Activated effector memory CD4-positive, alpha-beta T cell treated with anti-CD3 and anti-CD28 coated beads, Interleukin-2, amount 50 U/mL, for 16 hours (primary cell): ENCODE results near the gene GINS1.
"Not testable (repeated sequence)": the region's sequence is repeated elsewhere in the genome, so short reads cannot be mapped to it uniquely, and the experiment has no call there.

Experiments used
- DNase-seq: peaks from one replicate; pipeline ENCODE4 v3.0.0-alpha.2; 2020

Gene GINS1

DNA sequence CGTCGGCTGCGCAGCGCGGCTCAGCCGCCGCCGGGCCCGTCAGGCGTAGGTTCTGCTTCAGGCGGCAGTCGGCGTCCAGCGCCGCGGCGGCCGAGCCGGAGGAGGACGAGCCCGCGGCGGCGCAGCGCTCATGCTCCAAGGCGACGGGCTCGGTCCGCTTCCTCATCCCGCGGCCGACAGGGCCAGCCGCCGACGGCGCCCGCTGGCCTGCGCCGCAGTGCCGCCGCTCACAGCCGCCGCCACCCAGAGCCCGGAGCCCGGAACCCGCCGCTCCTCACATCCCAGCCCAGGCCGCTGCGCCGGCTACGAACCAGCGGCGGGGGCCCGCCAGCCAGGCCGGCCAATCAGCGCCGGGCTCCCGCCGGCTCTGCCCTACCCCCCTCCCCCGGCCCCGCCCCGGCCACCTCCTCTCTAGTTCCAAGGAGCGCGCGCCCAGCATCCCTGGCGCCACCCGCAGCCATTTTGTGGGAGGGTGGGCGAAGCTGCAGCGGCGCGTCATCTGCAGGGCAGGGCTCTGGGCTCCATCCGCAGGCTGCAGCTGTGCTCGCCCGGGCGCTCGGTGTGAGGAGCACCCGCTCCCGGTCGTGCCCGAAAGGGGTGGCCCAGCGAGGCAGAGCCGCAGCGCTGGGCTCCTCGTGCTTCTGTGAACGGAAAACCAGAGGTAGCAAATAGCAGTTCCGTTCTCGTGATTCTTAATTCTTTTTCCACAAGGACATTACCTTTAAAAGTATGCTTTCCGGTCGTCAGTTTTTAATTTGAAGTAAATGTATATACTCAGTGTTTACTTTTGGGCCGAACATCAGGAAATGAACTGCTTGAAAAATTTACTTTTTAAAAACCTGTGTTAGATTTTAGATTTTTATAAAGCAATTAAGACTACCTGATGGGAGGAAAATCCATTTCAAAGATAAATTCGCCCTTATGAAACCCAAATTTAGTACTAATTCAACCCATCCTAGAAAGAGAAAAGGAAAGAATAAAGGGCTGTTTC, 16.6 kb upstream of the GINS1 start, which contains the start of gene ABHD12:
TSS of gene ABHD12 (minus strand) at position 298 of the 991 bp plus-strand sequence. CDS start at position 166, 132 bp downstream.
- DNase-seq, result peak; percentile 98

DNA sequence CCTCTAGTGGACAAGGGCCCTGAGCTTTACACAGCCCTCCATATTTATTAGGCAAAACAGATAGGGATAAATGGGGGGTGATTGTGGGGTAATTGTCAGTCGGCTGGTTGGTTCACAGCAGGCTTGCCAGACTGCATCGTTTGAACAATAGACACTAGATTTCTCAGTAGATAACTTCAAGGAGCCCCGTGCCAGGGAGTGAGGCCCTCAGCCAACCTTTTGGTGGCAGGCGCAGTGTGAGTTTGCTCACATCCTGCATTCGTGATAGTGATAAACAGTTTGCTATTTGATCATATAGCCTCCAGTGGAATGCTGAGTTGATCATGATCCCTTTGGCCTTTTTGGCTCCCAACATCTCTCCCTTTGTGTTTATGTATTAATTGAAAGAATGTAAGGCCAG, 13.2 kb upstream of the GINS1 start:
- DNase-seq, result no peak

DNA sequence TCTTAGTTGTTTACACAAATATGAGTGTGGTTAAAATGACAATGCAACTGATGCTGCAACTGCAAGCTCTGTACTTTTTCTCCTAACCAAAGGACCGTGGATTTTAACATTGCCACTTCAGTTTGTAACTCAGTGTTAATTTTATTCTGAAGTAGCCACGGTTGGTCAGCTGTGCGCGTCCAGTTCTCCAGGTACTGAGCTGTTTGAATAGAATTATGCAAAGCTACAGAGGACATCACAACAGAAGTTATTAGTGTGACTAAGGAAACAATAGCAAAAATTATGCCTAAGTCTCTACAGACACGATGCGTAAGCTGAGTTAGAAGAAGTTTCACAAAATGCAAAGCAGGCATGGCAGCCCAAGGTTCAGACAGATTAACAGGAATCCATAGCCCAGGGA, 12.5 kb upstream of the GINS1 start:
- DNase-seq, result no peak

DNA sequence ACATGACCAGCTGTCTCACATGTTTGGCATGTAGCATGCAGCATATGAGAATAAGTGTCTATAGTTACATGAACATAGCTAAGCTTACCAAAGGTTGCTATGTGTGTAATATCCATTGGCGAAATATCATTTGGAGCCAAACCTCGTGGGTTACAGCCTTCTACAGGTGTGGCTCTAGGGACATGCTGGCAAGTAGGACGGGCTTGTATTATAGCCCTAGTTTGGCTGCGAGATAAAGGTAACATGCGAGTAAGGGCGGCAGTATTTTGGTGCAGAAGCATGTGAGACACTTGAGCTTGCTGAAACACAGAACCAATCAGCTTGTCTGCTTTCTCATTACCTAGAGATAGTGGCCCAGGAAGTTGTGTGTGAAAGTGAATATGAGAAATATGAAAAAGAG, 10.4 kb upstream of the GINS1 start:
- DNase-seq, result no peak

DNA sequence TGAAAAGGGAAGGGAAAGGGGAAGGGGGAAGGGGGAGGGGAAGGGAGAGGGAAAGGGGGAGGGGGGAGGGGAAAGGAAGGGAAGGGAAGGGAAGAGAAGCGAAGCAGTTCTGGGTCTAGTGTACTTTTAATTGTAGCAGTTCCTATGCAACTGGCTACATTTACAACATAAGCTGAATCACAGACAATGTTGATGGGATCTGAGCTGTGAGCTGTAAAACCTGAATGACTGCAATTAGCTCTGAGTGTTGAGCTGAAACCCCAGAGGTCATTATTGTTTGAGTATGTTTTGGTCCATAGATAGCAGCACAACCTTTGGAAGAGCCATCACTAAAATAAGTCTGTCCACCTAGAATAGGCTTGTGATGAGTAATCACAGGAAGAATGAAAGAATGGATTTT, 9.7 kb upstream of the GINS1 start:
- no peak for DNase-seq

DNA sequence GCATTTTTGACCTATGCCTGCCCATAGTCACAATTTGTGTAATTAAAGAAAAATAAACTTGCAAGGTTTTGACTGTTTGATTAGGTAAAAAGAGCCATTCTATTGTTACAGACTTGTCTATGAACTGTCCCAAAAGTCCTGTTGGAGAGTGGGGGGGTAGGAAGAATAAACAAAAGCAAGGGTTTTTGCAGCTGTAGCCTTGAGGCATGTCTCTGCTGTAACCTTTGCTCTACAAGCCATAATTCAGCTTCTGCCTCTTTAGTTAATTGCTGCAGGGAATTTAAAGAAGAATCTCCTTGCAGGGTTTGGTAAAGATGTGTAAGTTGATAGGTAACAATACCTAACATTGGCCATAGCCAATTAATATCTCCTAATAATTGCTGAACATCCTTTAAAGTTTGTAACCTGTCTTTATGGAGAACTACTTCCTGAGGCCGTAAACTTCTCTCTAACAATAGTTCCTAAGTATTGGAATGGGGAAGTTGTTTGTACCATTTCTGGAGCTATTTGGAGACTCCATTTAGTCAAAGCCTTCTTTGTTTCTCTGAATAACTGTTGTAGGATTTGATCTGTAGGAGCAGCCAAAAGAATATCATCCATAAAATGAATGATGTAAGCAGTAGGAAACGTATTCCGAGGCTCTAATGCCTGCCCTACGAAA, 9.0 kb upstream of the GINS1 start:
- DNase-seq, result no peak

DNA sequence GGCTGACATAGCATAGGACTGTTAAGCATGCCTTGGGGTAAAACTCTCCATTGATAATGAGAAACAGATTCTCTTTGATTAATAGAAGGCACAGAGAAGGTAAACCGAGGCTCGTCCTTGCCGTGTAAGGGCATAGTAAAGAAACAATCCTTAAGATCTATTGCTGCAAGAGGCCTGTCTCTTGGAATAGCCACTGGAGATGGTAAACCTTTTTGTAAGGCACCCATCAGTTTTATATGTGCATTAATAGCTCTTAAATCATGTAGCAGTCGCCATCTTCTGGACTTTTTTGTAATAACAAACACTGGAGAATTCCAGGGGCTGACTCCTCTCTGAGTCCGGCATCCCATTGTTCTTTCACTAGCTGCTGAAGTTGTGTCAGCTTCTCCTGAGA, 8.4 kb upstream of the GINS1 start:
- DNase-seq, result no peak

DNA sequence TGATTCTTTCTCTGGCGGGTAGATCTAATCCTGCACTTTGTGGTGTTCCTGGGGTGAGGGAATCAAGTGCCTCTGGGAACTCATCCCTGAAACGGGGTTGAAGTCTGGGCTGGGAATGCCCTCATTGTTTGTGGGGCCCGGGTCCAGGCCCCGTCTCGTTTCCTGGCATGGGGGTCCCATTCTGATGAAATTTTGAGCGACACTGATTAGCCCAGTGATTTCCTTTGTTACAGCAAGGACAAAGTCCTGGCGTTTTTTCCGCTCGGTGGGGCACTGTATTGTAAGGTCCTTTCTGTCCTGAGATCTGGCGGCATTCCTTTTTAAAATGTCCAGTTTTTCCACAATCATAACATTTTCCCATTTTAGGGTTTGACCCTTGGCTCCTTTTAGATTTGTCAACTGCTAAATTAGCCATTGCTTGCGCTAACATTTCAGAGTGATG, 7.2 kb upstream of the GINS1 start:
- DNase-seq, result not testable (repeated sequence)

DNA sequence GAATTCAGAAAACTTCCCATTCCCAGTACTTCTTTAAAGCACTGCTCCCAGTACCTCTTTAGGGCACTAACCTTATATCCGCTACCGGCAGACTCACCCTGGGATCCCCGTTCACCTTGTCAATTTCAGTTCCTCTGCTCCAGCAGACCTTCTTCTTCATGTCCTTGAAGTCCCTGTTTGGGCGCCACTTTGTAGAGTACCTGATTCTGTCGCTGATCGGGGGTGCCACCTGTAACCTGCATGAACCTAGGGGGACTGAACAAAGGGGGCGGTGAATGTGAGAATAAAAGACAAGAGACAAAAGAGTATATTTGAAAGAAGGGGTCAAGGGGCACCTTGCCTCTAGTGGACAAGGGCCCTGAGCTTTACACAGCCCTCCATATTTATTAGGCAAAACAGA, 4.9 kb upstream of the GINS1 start:
- DNase-seq, result no peak

DNA sequence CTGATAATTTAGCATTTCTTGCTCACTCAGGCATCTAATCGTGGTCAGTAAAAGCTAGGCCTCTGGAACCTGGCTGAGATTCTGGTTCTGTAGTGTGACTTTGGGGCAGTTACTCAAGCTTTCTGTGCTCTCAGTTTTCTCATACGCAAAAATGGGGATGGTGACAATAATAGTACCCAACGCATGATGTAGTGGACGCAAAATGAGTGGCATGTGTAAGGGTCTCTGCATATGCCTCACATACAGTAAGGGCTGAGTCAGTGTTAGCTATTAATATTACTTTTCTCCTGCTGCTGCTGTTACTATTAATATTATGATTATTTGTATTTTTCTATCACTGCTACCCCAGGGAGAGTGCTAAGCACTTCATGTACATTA, 686 bp downstream of the GINS1 start:
- no peak for DNase-seq

DNA sequence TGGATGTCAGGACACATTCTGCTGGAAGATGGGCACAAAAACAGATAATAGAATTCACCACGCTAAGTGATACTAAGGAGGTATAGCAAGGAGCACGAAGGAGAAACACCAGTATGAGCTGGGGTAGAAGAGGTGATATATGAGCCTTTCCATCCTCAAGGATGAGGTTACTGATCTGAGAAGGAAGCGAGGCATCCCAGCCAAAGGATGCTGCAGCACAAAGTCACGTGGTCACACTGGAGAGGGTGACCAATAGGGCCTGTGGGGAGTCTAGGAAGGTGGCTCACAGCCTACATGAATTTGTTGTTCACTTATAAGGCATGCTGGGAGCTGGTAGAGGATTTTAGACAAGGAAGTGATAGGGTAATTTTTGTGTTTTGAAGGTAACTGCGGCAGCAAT, 1.4 kb downstream of the GINS1 start:
- DNase-seq, result no peak

DNA sequence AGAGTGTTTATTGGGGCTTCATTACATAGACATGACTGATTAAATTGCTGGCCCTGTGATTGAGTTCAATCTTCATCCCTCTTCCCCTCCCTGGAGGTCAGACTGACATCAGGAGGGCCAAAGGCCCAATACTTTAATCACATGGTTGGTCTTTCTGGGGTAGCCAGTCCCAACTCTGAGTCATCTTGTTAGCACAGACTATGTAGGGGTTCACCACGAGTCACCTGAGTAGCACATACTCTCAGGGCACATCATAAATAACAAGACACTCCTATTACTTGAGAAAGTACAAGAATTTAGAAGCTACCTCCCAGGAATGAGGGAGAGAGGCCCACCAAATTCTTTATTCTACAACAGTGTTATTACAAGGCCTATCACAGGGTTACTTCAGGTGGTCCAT, 11.3 kb downstream of the GINS1 start:
- no peak for DNase-seq

DNA sequence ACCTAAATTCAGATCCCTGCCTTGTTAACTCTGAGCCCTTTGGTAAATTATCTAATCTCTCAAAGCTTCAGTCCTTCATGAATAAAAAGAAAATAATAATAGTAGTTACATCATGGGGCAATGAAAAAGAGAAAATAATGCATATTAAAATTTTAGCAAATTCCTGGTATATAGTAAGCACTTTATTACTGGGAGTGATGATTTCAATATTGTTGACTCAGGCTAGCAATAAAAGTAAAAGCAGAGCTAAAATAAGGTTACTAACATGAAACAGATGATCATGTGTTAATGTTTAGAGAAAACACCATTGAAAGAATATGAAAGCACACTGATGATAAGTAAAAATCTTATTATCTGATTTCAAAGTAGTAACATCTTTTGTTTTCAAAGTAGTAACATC, 13.6 kb downstream of the GINS1 start:
- DNase-seq, result no peak

DNA sequence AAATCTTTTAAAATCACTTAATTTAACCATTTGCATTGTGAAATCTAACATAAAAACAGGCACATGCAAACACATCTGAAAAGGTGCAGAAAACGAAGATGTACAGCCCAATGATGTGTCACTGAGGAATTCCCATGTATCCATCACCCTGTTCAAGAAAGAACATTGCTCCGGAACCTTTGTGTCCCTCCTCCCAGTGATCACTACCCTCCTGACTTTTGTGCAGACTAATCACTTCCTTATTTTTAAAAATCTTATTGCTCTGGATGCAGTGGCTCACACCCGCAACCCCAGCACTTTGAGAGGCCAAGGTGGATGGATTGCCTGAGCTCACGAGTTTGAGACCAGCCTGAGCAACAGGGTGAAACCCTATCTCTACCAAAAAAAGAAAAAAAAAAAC, 14.6 kb downstream of the GINS1 start:
- DNase-seq, result no peak

DNA sequence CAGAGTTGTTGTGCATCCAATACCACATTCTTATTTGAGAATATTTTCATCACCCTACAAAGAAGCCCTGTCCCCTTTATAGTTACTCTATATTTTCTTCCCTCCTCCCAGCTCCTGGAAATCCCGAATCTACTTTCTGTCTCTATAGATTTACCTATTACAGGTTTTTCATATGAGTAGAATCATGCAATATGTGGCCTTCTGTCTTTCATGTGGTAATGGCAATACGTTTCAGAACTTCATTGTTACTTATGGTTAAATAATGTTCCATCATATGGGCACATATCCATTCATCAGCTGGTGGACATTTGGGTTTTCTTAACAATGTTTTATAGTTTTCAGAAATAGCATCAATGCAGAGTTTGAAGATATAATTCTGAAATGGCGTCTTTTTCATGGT, 17.1 kb downstream of the GINS1 start:
- no peak for DNase-seq

DNA sequence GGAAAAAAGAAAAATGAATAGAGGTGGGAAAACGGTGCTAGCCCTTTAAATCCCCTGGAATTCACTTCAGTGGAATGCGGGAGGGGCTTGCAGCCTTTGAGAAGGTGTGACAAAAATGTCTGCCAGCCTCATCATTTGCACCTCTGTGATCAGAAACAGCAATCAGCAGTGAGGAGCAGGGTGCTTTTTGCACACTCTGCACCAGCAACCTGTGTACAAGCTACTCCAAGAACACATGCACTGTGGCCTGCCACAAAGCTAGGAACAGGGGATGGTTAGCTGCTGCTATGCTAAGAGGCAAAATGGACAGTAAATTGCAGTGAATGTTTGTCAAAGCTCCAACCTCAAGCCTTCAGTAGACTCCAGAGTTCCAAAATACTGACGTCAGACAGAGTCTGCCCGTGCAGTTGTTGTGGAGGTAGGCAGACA, 29.7 kb downstream of the GINS1 start:
- no peak for DNase-seq

DNA sequence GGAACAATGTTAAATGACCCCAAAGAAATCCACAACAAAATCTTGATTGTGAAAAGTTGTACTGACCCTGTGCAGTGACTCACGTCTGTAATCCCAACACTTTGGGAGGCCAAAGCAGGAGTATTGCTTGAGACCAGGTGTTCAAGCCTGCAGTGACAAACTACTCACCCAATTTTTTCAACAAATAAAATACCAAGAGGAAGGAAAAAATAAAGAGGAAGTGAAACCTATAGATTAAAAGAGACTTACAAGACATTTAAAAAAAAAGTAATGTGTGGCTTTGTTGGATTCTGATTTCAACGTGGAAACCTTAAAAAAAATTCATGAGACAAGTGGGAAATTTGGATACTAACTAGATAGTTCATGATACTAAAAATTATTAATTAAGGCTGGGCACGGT, 31.9 kb downstream of the GINS1 start:
- DNase-seq, result no peak

DNA sequence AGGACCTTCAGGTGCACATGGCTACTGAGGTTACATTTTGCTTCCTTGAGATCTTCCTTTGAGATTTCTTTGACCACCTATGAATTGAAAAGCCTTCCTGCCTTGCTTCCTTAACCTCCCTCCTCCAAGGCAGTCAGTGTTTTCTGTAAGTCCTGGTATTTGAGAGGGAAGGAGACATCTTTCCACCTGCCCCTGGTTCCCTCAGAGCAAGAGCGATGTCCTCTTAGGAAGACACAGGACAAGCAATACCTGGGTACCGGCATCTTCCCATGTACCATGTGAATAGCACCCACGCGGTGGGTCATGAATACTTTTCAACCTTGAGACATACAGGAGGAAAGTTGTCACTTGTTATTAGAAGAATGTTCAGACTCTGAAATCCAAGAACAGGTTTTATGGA, 37.1 kb downstream of the GINS1 start:
- DNase-seq, result no peak

DNA sequence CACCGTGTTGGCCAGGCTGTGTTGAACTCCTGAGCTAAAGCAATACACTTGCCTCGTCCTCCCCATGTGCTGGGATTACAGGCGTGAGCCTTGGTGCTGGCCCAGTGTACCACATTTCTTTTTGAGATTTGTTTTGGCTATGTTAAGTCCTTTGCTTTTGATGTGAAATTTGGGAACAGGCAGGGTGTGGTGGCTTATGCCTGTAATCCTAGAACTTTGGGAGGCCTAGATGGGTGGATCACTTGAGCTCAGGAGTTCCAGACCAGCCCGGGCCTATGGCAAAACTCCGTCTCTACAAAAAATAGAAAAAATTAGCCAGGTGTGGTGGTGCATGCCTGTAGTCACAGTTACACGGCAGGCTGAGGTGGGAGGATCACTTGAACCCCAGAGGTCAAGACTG, 40.2 kb downstream of the GINS1 start:
- no peak for DNase-seq

DNA sequence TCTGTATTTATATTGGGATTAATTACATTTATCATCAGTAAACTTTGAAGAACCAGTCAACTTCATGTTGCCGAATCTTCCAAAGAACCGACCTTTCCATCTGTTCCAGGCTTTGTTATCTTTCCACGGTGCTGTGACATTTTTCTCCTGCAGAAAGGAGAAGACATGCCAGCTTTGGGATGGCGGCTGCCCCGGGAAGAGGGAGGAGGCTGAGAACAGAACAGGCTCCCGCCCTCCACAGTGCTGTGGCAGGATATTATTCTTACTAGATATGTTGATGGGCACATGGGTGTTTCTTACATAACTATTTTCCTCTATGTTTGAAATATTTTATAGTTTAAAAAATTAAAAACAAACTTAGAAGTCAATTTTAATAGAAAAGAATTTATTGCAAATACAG, 44.9 kb downstream of the GINS1 start:
- DNase-seq, result no peak

DNA sequence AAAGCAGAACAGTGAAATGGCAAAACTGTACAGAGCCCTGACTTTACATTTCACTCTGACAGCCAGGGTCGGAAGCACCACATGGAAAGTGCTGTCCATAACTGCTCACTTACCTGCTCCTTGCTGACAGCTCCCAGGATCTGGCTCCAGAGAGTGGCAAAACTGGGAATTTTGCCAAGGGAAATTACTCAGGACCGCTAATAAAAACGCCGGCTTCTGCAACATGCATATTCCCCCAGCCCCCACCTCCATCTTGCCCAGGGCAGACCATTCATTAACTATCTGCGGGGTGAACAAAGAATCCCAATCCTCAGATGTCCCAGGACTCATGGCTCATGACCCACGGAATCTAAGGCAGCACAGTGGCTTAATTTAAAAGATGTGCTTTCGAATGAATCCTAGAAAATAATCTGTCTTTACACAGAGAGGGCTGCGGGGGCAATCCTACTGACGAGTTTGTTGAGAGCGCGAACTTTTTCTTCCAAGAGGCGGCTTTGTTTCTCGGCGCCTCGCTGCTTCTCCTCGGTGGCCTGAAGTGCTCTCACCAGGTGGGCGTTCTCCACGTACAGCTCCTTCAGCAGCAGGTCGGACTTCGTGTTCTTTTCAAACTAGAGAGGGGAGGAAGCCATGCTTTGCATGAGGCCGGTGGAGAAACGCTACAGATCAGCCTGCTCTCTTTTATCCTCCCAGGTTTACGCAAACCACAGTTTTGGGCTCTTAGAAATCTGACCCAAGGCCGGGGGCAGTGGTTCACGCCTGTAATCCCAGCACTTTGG, 45.8 kb downstream of the GINS1 start:
- no peak for DNase-seq

DNA sequence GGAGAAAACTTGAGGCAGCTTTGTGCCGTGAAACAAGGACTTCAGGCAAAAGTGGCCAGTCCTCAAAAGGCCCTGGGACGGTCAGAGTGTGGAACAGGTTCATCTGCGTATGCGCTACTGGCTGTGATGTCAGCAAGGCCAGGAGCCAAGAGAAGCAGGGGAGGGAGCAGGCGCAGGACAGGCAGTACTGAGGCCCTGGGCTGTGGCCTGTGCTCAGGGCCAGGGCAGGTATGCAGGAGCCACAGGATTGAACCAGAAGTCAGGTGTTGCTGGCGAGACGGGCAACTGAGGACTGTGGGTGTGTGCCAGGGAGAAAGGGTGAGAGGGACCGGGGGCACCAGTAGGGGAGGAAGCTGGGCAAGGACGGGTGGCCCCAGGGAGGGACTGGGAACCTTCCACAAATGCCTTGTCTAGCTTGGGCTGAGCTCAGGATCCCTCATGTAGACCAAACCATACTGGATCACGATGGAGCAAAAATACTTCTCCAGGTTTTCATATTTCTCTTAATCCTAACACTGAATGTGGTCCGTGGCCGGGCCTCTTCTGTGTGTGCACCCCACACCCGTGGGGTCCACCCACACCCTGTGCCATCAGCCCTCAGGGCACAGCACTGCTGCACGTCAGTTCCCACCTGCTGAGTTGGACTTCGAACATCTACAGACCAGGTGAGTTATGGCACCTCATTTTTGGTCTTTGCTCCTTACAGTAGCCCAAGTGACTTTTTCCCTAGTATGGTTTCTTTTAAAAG, 46.9 kb downstream of the GINS1 start:
- DNase-seq, result no peak
